SKM-1 (cell line): ENCODE data around the gene PIP4P1.
"Not testable (repeated sequence)": the region's sequence is repeated elsewhere in the genome, so short reads cannot be mapped to it uniquely, and the experiment has no call there.

Experiments
- DNase-seq: peaks from one replicate; lab custom pipeline; 2025; ENCODE audit not compliant: unreplicated experiment; lab: John Stamatoyannopoulos, UW

The PIP4P1 gene

DNA sequence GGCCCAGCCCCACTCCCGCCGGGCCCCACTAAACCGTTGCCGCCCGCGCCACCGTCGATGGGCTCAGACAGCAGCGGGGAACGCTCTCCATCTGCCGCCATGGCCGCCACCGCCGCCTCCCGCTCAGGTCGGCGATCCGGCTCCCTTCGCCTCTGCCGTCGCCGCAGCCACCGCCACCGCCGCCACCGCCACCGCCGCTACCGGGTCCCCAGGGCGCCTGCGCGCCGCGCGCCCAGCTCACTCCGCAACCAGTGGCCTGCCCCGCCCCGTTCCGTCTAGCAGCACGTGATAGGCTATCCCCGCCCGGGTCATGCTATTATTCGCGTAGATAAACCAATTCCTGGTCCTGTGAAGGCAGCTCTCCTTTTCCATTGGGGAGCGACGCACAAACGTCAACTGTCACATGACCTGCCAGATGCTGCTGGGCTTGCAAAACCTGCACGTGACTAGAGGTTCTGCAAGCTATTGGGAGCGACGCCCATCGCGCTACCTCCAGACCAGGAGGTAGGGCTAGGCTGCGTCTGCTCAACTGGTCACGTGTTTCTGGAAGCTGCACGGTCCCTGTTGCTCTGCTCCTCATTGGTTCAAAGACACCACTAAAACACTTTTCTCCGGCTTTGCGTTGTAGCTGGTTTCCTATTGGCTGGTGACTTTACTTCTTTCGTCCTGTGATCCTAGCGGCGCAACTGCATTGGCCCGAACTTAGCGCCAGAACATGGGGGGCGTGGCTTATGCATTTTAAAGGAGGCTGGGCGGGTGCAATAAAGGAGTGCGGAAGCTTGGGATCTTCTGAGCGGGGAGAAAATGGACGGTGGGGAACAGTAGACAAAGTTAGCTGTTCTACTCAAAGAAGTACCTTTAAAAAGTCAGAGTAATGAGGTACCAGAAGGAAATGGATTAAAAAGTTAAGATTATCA lies at the start of gene PIP4P1:
TSS of gene PIP4P1 (minus strand) at position 210 of the 917 bp plus-strand sequence. CDS start at position 101, 109 bp downstream.
- DNase-seq = peak; percentile 99

DNA sequence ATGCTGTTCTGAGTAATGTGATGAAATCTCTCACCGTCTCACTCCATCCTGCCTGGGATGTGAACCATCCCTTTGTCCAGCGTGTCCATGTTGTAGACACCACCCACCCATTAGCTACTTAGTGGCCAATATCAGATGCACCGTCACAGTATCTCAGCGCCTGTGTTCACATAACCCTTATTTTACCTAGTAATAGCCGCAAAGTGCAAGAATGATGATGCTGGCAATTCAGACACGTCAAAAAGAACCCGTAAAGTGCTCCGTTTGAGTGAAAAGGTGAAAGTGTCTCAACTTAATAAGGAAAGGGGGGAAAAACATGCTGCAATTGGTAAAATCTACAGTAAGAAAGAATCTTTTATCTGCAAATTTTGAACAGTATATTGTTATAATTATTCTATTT lies 47.1 kb upstream of the PIP4P1 start:
- no peak for DNase-seq

DNA sequence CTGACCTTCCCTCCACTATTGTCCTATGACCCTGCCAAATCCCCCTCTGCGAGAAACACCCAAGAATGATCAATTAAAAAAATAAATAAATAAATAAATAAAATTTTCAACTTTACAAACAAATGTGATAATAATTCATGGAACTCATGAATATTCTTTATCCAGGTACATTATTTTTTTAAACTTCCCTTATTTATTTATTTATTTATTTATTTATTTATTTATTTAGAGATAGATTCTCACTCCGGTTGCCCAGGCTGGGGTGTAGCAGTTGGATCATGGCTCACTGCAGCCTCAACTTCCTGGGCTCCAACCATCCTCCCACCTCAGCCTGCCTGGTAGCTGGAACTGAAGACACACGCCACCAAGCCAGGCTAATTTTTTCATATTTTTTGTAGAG lies 46.3 kb upstream of the PIP4P1 start:
- not testable (repeated sequence) for DNase-seq

DNA sequence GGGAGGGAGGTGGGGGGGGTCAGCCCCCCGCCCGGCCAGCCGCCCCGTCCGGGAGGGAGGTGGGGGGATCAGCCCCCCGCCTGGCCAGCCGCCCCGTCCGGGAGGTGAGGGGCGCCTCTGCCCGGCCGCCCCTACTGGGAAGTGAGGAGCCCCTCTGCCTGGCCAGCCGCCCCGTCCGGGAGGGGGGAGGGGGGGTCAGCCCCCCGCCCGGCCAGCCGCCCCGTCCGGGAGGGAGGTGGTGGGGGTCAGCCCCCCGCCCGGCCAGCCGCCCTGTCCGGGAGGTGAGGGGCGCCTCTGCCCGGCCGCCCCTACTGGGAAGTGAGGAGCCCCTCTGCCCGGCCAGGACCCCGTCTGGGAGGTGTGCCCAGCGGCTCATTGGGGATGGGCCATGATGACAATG lies 45.5 kb upstream of the PIP4P1 start:
- not testable (repeated sequence) for DNase-seq

DNA sequence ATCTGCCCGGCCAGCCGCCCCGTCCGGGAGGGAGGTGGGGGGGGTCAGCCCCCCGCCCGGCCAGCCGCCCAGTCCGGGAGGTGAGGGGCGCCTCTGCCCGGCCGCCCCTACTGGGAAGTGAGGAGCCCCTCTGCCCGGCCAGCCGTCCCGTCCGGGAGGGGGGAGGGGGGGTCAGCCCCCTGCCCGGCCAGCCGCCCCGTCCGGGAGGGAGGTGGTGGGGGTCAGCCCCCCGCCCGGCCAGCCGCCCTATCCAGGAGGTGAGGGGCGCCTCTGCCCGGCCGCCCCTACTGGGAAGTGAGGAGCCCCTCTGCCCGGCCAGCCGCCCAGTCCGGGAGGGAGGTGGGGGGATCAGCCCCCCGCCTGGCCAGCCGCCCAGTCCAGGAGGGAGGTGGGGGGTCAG lies 45.0 kb upstream of the PIP4P1 start:
- not testable (repeated sequence) for DNase-seq

DNA sequence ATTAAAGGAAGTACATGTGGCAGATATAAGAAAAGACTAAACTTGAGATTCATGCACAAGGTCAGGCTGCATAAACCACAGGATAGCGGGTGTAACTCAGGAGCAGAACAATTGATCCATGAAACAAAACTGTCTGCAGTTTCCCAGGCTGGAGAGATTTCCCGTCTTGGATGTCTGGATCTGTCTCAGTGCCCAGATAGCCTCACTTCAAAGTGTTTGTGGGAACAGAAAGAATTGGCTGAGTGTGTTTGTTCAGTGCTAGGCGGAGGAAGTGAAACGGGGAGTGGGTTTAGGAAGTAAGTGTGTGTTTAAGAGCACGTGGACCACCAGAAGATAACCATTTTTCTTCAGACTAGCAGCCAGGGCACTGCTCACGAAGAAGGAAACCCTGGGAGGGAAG lies 42.7 kb upstream of the PIP4P1 start:
- DNase-seq = no peak

DNA sequence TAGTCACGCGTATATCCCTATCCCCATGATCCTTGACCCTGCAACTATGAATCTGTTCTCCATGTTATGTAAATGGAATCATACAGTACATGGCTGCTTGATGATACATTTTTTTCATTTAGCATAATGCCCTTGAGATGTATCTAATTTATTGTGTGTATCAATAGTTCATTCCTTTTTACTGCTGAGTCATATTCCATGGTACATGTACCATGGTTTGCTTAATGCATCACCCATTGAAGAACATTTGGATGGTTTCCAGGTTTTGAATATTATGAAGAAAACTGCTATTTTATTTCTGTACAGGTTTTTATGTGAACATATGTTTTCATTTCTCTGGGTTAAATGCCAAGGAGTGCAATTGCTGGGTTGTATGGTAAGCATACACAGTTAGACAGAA lies 40.1 kb upstream of the PIP4P1 start:
- no peak for DNase-seq

DNA sequence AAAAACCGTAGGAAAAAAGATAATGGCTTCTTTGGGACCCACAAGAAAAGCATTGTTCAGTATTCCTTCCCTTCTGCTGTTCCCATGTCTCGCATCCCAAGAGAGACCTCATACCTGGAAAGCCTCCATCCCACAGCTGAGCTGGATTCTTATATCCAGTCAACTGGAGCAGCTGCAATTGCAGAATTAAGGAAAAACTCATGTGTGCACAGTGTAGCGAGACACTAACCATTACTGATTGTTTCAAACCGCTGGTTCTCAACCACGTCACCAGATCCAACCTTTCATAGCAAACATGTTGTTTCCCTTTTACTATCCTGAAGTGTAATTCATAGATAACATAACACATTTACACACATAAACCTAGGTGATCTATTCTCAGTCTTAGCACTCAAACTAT lies 38.6 kb upstream of the PIP4P1 start:
- no peak for DNase-seq

DNA sequence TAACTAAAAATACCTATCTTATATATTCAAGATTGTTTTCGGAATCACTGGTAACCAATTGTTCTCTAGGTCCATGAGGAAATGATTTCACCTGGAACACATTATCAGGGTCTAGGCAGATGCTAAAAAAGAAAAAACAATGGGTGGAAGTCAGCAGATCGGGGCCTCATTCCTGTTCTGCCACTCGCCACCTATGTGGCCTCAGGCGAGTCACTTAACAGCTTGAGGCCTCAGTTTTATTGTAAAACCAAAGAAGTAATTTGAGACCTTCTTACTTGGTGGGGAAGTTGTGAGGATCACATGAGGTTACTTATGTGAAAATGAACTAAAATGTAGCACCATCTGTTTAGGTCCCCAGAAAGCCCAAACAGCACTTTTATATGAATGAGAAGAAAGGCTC lies 37.9 kb upstream of the PIP4P1 start:
- no peak for DNase-seq

DNA sequence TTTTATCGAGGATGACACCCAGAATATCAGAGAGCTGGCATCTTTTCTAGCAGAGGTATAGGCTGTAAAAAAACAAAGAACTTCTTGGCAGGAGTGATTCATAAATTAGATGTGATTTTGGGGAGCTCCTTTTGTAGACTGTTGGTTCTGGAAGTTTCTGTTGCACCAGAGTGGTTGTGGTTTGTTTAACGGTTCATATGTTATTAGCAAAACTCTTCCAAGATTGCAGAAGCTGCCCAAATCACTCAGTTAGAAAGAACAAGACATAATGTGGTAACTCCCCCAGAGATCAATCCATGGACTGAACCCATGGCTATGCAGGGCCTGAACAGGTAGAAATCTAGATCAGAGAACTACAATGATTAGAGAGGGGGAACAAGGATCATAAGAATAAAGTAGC lies 37.4 kb upstream of the PIP4P1 start:
- DNase-seq = no peak

DNA sequence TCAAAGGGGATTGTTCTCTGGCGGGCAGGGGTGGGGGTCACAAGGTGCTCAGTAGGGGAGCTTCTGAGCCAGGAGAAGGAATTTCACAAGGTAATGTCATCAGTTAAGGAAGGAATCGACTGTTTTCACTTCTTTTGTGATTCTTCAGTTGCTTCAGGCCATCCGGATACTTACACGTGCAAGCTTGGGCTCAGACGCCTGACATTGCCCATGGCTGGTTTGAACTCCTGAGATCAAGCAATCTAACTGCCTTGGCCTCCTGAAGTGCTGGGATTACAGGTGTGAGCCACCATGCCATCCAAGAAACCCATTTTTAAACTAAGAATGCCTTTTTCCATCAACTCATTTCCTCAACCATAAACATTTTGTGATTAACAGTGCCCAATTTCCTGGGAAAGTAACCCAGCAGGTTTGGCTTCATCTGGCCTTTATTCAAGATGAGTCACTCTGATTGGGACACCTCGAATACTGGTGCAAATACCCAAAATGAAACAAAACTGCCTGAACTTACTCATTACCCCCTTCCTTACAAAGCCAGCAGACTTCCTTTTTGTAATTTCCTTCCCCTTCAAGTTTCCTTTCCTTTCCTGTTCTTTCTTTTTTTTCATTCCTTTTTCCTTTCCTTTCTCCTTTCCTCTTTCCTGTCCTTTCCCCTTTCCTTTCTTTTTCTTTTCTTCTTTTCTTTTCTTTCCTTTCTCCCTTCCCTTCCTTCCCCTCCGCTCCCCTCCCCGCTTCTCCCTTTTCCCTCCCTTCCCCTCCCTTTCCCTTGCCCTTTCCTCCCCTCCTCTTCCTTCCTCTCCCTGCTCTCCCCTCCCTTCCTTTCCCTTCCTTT lies 33.9 kb upstream of the PIP4P1 start:
- DNase-seq = no peak

DNA sequence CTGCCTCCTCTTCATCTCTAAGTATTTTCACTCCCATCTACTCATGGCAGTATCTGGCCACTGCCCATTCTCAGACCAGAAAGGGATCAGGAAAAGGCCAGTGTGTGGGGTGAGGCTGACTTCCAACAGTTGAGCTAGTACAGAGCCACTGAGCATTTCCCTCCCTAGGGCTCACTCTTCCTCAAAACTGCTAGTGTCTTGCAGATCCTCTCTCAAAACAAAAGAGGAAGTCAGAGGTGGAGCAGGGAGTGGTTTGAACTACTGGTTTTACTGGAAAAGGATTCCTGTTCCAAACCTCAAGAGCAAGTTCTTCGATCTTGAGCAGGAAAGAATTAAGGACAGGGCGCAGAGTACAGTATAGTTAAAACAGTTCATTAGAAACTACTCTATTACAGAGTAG lies 32.4 kb upstream of the PIP4P1 start:
- DNase-seq = peak; percentile 48

DNA sequence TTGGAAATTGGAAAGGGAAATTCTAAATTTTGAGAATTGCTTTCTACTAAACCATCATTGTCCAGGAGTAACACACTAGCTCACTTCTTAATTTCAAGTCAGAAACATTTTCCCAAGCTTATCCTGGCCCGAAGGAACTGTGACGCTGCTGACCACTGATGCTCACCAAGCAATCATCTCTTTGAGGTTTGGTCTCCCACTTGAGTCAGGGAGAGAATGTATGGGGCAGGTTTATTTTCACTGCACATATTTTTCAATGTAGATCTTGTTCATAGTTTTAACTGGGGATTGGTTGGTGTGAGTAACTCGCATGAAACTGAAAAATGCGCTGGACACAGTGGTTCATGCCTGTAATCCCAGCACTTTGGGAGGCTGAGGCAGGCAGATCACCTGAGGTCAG lies 31.3 kb upstream of the PIP4P1 start:
- DNase-seq = no peak

DNA sequence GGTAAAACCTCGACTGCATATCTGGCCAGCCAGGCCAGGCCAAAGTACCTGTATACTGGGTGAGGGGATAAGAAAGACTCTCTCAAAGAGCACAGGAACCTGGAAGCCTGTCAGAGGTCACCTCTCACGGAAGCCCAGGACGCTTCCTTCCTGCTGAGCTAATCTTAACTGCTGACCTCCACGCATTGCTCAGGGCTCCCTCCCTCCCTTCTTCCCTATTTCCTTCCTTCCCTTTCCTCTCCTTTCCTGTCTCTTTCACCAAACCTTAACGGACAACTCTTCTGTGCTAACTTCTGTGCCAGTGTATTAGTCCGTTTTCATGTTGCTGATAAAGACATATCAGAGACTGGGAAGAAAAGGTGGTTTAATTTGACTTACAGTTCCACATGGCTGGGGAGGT lies 29.3 kb upstream of the PIP4P1 start:
- no peak for DNase-seq

DNA sequence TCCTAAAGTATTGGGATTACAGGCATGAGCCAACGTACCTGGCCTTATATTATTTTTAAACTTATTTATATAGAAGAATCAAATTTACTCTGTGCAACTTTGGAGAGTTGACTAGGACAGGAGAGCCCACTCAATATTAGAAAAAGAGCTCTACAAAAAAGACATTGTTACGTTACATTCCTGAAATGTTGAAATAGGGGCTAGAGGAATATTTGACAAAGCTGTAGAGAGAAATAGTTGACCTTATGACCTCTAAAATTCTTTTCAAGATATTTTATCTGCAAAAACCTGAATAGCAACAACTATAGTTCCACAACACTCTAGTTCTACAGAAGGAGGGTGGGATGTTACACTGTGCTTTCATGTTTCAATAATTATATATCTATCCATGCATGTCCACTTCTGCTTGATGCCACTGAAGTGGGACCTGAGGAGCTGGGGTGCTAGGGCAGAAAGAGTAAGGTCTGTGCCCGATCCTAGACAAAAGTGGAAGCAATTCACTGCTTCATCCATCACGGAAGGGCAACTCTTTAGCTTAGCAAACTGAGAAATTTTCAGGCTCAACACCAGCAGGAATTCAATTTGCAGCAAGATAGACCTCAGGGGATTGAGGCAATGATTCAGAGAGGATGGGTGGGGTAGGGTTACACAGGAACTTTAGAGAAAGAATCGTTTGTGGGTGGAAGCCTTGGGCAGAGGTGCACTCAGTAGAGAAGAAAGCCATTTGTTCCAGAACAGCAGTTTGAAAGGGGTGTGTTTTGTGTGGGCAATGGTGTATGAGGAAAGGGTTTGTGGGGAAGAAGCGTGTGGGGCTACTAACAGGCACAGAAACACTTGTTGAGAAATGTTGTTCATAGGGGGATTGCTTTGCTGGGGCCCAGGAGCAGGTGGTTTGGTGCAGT lies 28.1 kb upstream of the PIP4P1 start:
- no peak for DNase-seq

DNA sequence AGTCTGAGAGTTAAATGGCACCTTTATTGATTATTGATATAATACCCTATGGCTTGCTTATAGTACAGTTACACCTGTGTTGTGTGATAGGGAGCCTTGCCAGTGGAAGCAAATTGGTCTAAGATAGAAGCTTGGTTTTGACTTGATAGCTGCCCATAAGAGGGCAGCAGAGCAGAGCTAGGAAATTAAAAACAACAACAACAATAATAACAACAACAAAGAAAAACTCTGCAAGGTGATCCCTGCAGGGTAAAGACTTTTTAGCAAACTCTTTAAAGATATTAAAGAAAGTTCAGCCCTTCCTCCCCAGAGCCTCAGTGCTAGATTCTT lies 26.1 kb upstream of the PIP4P1 start:
- no peak for DNase-seq

DNA sequence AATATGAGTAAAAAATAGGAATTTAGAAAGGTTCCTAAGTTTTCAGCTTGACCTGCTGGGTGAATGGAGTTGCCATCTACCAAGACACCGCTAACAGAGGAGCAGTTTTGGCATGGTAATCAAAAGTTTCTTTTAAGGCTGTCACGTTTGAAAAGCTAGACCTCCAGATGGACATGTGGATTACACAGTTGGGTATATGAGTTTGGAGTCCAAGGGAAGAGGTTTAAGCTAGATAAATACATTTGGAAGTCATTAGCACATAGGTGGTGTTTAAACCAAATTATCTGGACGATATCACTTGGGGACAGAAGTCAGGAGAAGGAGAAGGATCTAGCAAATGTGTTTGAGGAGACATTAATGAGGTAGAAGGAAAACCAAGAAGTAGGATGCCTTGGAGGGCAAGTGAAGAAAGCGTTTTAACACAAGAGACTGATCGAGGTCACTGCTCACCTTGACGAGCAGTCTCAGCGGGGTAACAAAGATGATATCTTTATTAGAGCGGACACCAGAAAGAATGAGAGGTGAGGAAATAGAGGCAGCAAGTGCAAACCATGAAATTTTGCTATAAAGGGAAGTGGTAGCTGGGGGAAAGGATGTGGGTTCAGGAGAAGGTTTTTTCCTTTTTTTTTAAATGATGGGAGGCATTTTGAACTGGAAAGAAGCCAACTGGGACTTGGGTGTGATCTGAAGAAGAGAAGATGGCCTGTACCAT lies 25.6 kb upstream of the PIP4P1 start:
- DNase-seq = peak; percentile 8

DNA sequence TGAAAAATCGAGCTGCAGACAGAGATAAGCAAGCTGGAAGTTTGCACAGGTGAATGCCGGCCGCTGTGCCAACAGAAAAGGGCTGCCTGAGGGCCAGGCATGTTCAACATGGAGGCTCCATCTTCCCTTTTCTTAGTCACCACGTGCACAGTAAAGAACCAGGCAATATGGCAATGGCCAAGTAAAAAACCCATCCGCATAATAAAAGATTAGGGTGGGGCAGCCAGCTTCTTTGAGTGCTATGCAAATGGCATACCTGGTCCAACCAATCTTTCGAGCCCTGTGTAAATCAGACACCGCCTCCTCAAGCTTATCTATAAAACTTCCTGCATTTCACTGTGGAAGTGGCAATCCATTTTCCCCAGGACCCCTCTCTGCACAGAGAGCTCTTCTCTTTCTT lies 24.7 kb upstream of the PIP4P1 start:
- DNase-seq = no peak

DNA sequence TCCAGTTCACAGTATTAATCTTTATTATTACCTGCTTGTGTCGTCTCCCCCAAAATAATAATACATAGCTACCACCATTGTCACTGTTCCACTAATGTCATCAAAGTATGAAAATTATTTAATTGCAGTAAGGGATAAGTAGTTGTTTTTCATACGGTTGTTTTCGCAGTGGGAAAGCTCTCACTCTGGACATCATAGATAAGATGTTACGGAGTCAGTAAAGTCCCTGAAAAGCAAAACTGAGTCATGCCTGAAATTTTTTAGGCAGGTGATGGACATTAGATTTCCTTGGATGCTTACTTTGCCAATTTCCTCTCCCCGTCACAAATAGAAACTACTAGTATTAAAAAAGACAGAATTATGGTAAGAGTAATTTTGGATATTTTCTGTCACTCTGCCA lies 21.1 kb upstream of the PIP4P1 start:
- no peak for DNase-seq

DNA sequence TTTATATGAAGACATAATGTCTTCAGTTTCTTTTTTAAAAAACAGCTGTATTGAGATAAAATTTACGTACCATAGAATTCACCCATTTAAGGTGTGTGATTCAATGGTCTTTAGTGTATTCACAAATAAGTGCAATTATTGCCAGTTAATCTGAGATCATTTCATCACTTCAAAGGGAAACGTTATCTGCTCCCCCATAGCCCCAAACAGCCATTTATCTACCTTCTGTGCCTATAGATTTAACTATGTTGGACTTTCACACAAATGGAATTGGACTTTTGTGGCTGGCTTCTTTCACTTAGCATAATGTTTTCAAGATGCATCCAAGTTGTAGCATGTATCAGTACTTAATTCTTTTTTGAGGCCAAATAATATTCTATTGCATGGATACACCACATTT lies 17.7 kb upstream of the PIP4P1 start:
- no peak for DNase-seq
